T-cell (primary cell): Measurements from ENCODE around the gene MAP4K5. TPM values are rescaled to one million over a fixed set of nuclear protein-coding genes. Genes with fewer than 3 reads are reported as not detected.

Source experiments
- ATAC-seq, 4 experiments: fragments of 200-7000 bp in 3 of 4; fragments of 150-1000 bp in 1 of 4; cut with Tn5 transposase; replicated peaks in 1 of 4; 1 replicate in 3 of 4; 2 replicates in 1 of 4; pipeline ENCODE4 v1.10.0; 2021; ENCODE audit warnings: moderate library complexity in 3 of 4, mild to moderate bottlenecking in 2 of 4, moderate number of reproducible peaks in 1 of 4
- CTCF ChIA-PET, 2 donors: fragments of 300-600 bp; sonication (Branson Sonifier 250); formaldehyde crosslinking; loops; one replicate each; lab custom pipeline; 2022; ENCODE audit warnings: antibody characterized with exemption in 2 of 2; lab: Charles Lee
- POLR2A ChIA-PET, 2 donors: fragments of 300-600 bp; sonication (Branson Sonifier 250); formaldehyde crosslinking; loops; one replicate each; lab custom pipeline; 2022; ENCODE audit warnings: antibody characterized with exemption in 2 of 2; lab: Charles Lee
- DNase-seq, 35 experiments: peaks; one replicate each; pipeline versions ENCODE4 v3.0.0 to v3.0.0-alpha.2; 2013 to 2023
- H3K27ac ChIP-seq: one replicate; pipeline ENCODE4 v1.5.1; 2013; ENCODE audit warnings: low read length
- H3K27me3 ChIP-seq, 2 experiments: replicated peaks in 1 of 2; 1 replicate in 1 of 2; 2 replicates in 1 of 2; pipeline versions ENCODE4 v1.6.1 to v1.7.0; 2013; ENCODE audit warnings: low read length in 1 of 2, mixed read lengths in 1 of 2; ENCODE audit not compliant: control insufficient read depth in 2 of 2, insufficient read depth in 2 of 2; ENCODE audit errors: extremely low read depth in 1 of 2
- H3K36me3 ChIP-seq, 2 donors: 1 replicate in 1 of 2; 2 replicates in 1 of 2; pipeline versions ENCODE4 v1.6.1 to v1.7.0; 2013; ENCODE audit warnings: low read length in 1 of 2; ENCODE audit not compliant: control insufficient read depth in 2 of 2, insufficient read depth in 1 of 2; ENCODE audit errors: extremely low read depth in 1 of 2
- H3K4me1 ChIP-seq, 2 experiments: 1 replicate in 1 of 2; 2 replicates in 1 of 2; pipeline versions ENCODE4 v1.6.1 to v1.7.0; 2013; ENCODE audit warnings: low read length in 2 of 2, mixed read lengths in 1 of 2; ENCODE audit not compliant: insufficient read depth in 2 of 2, control insufficient read depth in 1 of 2; ENCODE audit errors: extremely low read depth in 1 of 2
- H3K4me3 ChIP-seq, 2 donors: 1 replicate in 1 of 2; 2 replicates in 1 of 2; pipeline versions ENCODE4 v1.5.1 to v1.7.0; 2013; ENCODE audit warnings: mild to moderate bottlenecking in 2 of 2, low read length in 1 of 2, moderate library complexity in 1 of 2; ENCODE audit not compliant: control insufficient read depth in 1 of 2; ENCODE audit errors: extremely low read depth in 1 of 2
- H3K9me3 ChIP-seq: 2 replicates; pipeline ENCODE4 v1.7.0; 2013
- H3K27ac Mint-ChIP-seq, 2 donors: one replicate each; pipeline ENCODE4 v1.8.0; 2020 to 2021; ENCODE audit warnings: mild to moderate bottlenecking in 2 of 2, mixed read lengths in 2 of 2
- H3K27me3 Mint-ChIP-seq, 2 donors: one replicate each; pipeline ENCODE4 v1.8.0; 2021 to 2022; ENCODE audit warnings: mixed read lengths in 2 of 2
- H3K36me3 Mint-ChIP-seq: one replicate; pipeline ENCODE4 v1.8.0; 2021; ENCODE audit warnings: mixed read lengths
- H3K4me1 Mint-ChIP-seq, 3 donors: one replicate each; pipeline ENCODE4 v1.8.0; 2020 to 2022; ENCODE audit warnings: mixed read lengths in 3 of 3, mild to moderate bottlenecking in 1 of 3
- H3K4me3 Mint-ChIP-seq, 3 donors: one replicate each; pipeline ENCODE4 v1.8.0; 2020 to 2022; ENCODE audit warnings: mild to moderate bottlenecking in 3 of 3, mixed read lengths in 3 of 3, moderate library complexity in 3 of 3
- H3K9me3 Mint-ChIP-seq, 3 donors: one replicate each; pipeline ENCODE4 v1.8.0; 2020 to 2022; ENCODE audit warnings: mixed read lengths in 3 of 3
- WGBS: methylation state at CpG from one replicate; pipeline ENCODE4 v1.1.5; 2013; ENCODE audit warnings: missing lambda C conversion rate; ENCODE audit not compliant: insufficient coverage; 5-methylcytosine and 5-hydroxymethylcytosine counted together
- total RNA-seq, 35 experiments: library from RNA in 6 of 35; stranded (reverse) in 6 of 35; fragments of 120-200 nt in 1 of 35; gene quantifications; one replicate each; pipeline versions ENCODE4 v1.2.1 to v1.2.4 and lab custom pipeline; 2013 to 2026

Gene MAP4K5
- total RNA-seq, 5 donors from 2014 or later (not counting 1 experiment from before 2014, with no cell fraction given): 33.5 to 48.2 (median 44.6) TPM

GRCh38 chr14:50399251-50400032, 132.9 kb downstream of the MAP4K5 start:
- H3K4me3 Mint-ChIP-seq: no peak overlapping the region
- Histone ChIP-seq H3K27me3 (no peaks in the 10 kb centered on the region), H3K9me3 (no peaks in the 10 kb centered on the region), H3K36me3 (no peaks in the 10 kb centered on the region), H3K4me3 (no peak overlapping the region), H3K27ac (no peak overlapping the region), H3K4me1 (peaks cover 0 to 14% of the 10 kb centered on the region in 2 experiments)
- DNase-seq: no peak
- no peaks in the 10 kb centered on the region for H3K27me3 Mint-ChIP-seq
- no peaks in the 10 kb centered on the region for H3K9me3 Mint-ChIP-seq
- ATAC-seq: no peak
- H3K27ac Mint-ChIP-seq: no peak overlapping the region
- 94% methylated on average over 2 of the region's 6 CpGs for WGBS
- ChIA-PET CTCF (no interaction called here), POLR2A (no interaction called here)
- H3K4me1 Mint-ChIP-seq: peaks cover 6 to 19% (median 14%) of the 10 kb centered on the region in 3 donors
- H3K36me3 Mint-ChIP-seq: no peaks in the 10 kb centered on the region

- ATAC-seq (no peak), DNase-seq (no peak)
- Mint-ChIP-seq H3K4me1 (peaks cover 6 to 19% (median 14%) of the 10 kb centered on the region in 3 donors), H3K27ac (no peak overlapping the region), H3K36me3 (no peaks in the 10 kb centered on the region), H3K9me3 (no peaks in the 10 kb centered on the region), H3K4me3 (peak overlapping the region in 2 of 3 donors; percentile 31 to 83), H3K27me3 (no peaks in the 10 kb centered on the region)
- peaks cover 0 to 14% of the 10 kb centered on the region in 2 experiments for H3K4me1 ChIP-seq
- H3K36me3 ChIP-seq: no peaks in the 10 kb centered on the region
- no peak overlapping the region for H3K4me3 ChIP-seq
- POLR2A ChIA-PET: interaction anchor here in 1 of 2 donors (0.5 kb wide), 1 partner anchor 167 kb away, joined by 7 read pairs; no protein-coding TSS in a partner anchor
- CTCF ChIA-PET: interaction anchor here in 1 of 2 donors (0.6 kb wide), 1 partner anchor 87 kb away, joined by 8 read pairs; no protein-coding TSS in a partner anchor
- no CpG with 5 or more reads among the region's 2 CpGs for WGBS
- H3K27ac ChIP-seq: no peak overlapping the region
- no peaks in the 10 kb centered on the region for H3K27me3 ChIP-seq
- no peaks in the 10 kb centered on the region for H3K9me3 ChIP-seq
Observed at GRCh38 chr14:50398189-50398580, 134.2 kb downstream of the MAP4K5 start.

GRCh38 chr14:50397390-50398188, 134.8 kb downstream of the MAP4K5 start:
- ChIA-PET POLR2A (interaction anchor here in 1 of 2 donors (0.6 to 0.7 kb wide), 2 partner anchors 33 to 196 kb away, joined by 3 read pairs; no protein-coding TSS in a partner anchor), CTCF (interaction anchor here in 1 of 2 donors (1.3 kb wide), 1 partner anchor 77 kb away, joined by 7 read pairs; no protein-coding TSS in a partner anchor)
- Mint-ChIP-seq H3K27ac (no peak overlapping the region), H3K27me3 (no peaks in the 10 kb centered on the region), H3K9me3 (no peaks in the 10 kb centered on the region), H3K4me1 (peaks cover 6 to 19% (median 14%) of the 10 kb centered on the region in 3 donors), H3K4me3 (peak overlapping the region; percentile 72 to 88 (median 83)), H3K36me3 (no peaks in the 10 kb centered on the region)
- 84% methylated on average over 6 of the region's 9 CpGs for WGBS
- ATAC-seq: no peak
- peaks cover 0 to 14% of the 10 kb centered on the region in 2 experiments for H3K4me1 ChIP-seq
- no peaks in the 10 kb centered on the region for H3K9me3 ChIP-seq
- no peaks in the 10 kb centered on the region for H3K36me3 ChIP-seq
- no peaks in the 10 kb centered on the region for H3K27me3 ChIP-seq
- peak in 1 of 35 experiments; percentile 3 for DNase-seq
- peak overlapping the region; percentile 50 to 84 for H3K4me3 ChIP-seq
- no peak overlapping the region for H3K27ac ChIP-seq

- POLR2A ChIA-PET: interaction anchor here (0.6 to 0.7 kb wide), 5 partner anchors 20 to 314 kb away, joined by 3 to 7 read pairs (median 3); no protein-coding TSS in a partner anchor
- no peaks in the 10 kb centered on the region for H3K9me3 ChIP-seq
- Mint-ChIP-seq H3K27me3 (no peaks in the 10 kb centered on the region), H3K9me3 (no peaks in the 10 kb centered on the region), H3K27ac (peak within 1 kb of the TSS in 1 of 2 donors; percentile 17), H3K36me3 (no peaks in the 10 kb centered on the region), H3K4me3 (peak within 1 kb of the TSS; percentile 79 to 88 (median 83)), H3K4me1 (peaks cover 6 to 19% (median 14%) of the 10 kb centered on the region in 3 donors)
- no peaks in the 10 kb centered on the region for H3K36me3 ChIP-seq
- H3K27ac ChIP-seq: no peak within 1 kb of the TSS
- DNase-seq (peak in 28 of 35 experiments; percentile 1 to 50 (median 17)), ATAC-seq (peak; percentile 75 to 79 (median 77))
- peak within 1 kb of the TSS; percentile 56 to 84 for H3K4me3 ChIP-seq
- under 1% methylated on average over 70 of the region's 77 CpGs for WGBS
- CTCF ChIA-PET: interaction anchor here (0.6 to 1.3 kb wide), 4 partner anchors 33 to 118 kb away, joined by 3 to 7 read pairs (median 3); no protein-coding TSS in a partner anchor
- peaks cover 0 to 14% of the 10 kb centered on the region in 2 experiments for H3K4me1 ChIP-seq
- H3K27me3 ChIP-seq: no peaks in the 10 kb centered on the region
Observed at GRCh38 chr14:50396631-50397389, 135.6 kb downstream of the MAP4K5 start, which contains the start of gene CDKL1. CDKL1 (minus strand) TSS chr14:50396881; CDS start chr14:50395868, 1,013 bp downstream.

GRCh38 chr14:50395448-50395847, 136.9 kb downstream of the MAP4K5 start:
- Mint-ChIP-seq H3K27ac (no peak overlapping the region), H3K4me3 (peak overlapping the region; percentile 42 to 83 (median 79)), H3K9me3 (no peaks in the 10 kb centered on the region), H3K27me3 (no peaks in the 10 kb centered on the region), H3K4me1 (peaks cover 6 to 19% (median 14%) of the 10 kb centered on the region in 3 donors), H3K36me3 (no peaks in the 10 kb centered on the region)
- POLR2A ChIA-PET: interaction anchor here in 1 of 2 donors (0.6 kb wide), 1 partner anchor 25 kb away, joined by 3 read pairs; no protein-coding TSS in a partner anchor
- Histone ChIP-seq H3K4me3 (peak overlapping the region in 1 of 2 donors; percentile 23), H3K36me3 (no peaks in the 10 kb centered on the region), H3K27me3 (no peaks in the 10 kb centered on the region), H3K9me3 (no peaks in the 10 kb centered on the region), H3K4me1 (peaks cover 0 to 14% of the 10 kb centered on the region in 2 experiments), H3K27ac (no peak overlapping the region)
- DNase-seq (no peak), ATAC-seq (no peak)
- 96% methylated on average over 5 of the region's 5 CpGs for WGBS
- CTCF ChIA-PET: interaction anchor here in 1 of 2 donors (0.7 kb wide), 1 partner anchor 49 kb away, joined by 4 read pairs; no protein-coding TSS in a partner anchor
